ENCODE results near the gene SPTBN2. TPM values are rescaled to one million over a fixed set of nuclear protein-coding genes. Genes with fewer than 3 reads are reported as not detected.

The SPTBN2 gene
- polyA plus RNA-seq, 1 donor from 2014 or later: not detected

DNA sequence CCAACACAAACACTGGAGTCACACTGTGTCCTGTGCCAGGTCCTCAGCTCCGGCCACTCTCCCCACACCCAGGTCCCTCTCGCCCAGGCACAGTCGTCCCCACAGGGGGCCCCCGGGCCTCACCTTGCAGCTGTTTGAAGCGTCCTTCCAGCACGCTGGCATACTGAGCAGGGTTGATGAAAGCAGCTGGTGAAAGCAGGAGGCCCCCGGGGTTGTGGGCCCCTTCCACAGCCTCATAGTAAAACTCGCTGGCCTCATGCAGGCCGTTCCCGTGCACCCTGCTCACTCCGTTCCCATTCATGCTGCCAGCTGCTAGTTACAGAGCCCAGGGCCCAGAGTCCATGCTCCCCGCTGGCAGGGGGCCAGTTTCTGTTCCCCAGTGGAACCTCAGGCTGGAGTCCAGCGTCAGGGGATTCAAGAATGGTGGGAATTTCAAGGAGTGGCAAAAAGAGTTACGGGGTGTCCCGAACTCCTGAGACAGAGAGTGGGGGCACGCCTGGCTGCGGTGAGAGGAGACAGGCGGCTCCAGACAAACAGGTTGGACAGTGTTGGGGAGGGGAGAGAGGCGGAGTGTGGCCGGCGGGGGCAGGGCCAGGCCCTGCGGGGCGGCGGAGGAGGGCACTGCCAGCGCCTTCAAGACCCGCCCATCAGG, 10.6 kb downstream of the SPTBN2 start:
- Mint-ChIP-seq H3K4me3 (peak overlapping the region in 2 of 4 donors; percentile 1 to 37), H3K9me3 (no peaks in the 10 kb centered on the region), H3K27me3 (peaks cover 18% of the 10 kb centered on the region), H3K4me1 (peaks cover 0 to 1% (median 0%) of the 10 kb centered on the region in 3 donors), H3K27ac (no peak overlapping the region), H3K36me3 (peaks cover 3% of the 10 kb centered on the region)

GRCh38 chr11:66717925-66718319, 11.1 kb downstream of the SPTBN2 start:
- Mint-ChIP-seq H3K9me3 (no peaks in the 10 kb centered on the region), H3K4me3 (peak overlapping the region in 1 of 4 donors; percentile 1), H3K36me3 (peaks cover 5% of the 10 kb centered on the region), H3K27me3 (peaks cover 18% of the 10 kb centered on the region), H3K4me1 (peaks cover 0 to 1% (median 0%) of the 10 kb centered on the region in 3 donors), H3K27ac (no peak overlapping the region)

DNA sequence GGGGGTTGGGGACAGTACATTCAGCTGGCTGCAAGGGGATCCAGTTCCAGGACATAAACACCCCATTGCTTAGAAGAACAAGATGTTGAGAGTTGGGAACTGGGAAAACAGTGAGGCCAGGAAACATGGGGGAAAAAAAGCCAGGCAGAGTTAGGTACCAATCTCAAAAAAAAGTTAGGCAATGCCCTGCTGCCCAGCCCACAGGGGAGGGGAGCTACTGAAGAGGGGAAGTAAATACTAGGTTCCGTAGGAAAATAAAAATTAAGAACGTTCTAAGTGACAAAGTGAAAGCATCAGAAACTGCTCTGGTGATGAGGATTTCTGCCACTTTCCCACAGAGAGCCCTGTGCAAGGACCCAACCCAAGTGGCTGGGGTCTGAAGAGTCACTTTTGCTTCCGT, 12.0 kb downstream of the SPTBN2 start:
- no peak overlapping the region for H3K27ac Mint-ChIP-seq

DNA sequence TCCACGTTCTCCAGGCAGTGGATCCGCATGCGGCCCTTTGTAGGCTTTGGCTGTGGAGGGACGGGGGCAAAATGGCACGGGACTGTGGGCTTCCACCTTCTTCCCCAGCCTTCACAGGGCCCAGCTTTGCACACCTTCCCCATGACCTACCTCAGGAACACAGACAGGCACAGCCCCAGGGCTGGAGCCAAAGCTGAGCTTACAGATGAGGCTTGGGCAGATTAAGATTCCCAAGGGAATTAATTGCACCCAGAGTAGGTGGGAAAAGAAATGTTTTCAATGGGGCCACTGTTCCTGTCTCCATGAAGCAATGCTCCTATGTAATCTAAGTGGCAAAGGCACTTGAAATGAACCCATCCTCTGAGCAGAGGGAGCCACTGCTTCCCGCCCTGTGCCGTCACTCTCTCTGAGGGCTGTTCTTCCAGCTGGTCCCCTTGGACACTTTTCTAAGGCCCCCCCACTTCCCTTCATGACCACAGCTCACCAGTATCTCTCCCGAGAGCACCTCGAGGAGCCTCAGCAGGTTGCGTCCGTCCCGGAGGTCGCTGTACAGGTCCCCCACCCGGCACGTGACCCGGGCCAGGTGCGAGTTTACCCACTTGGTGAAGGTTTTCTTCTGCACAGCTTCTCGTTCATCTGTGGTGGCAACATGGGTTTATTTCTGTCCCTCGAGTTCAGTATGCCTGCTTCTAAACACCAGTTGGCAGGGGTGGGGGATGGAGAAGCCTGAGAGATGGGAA, 13.5 kb downstream of the SPTBN2 start:
- Mint-ChIP-seq H3K27me3 (peaks cover 13% of the 10 kb centered on the region), H3K9me3 (no peaks in the 10 kb centered on the region), H3K36me3 (peaks cover 4% of the 10 kb centered on the region), H3K4me3 (no peak overlapping the region), H3K4me1 (no peaks in the 10 kb centered on the region), H3K27ac (no peak overlapping the region)

More for the DNA sequence above, 12.0 kb downstream of the SPTBN2 start:
- Mint-ChIP-seq H3K4me3 (no peak overlapping the region), H3K9me3 (no peaks in the 10 kb centered on the region), H3K36me3 (peaks cover 5% of the 10 kb centered on the region), H3K27me3 (peaks cover 15% of the 10 kb centered on the region), H3K4me1 (peaks cover 0 to under 1% (median 0%) of the 10 kb centered on the region in 3 donors)

- Mint-ChIP-seq H3K4me1 (no peaks in the 10 kb centered on the region), H3K9me3 (no peaks in the 10 kb centered on the region), H3K27me3 (peaks cover 15% of the 10 kb centered on the region), H3K4me3 (no peak overlapping the region), H3K36me3 (peaks cover 4% of the 10 kb centered on the region), H3K27ac (no peak overlapping the region)
These were observed 15.1 kb downstream of the SPTBN2 start for GRCh38 chr11:66713746-66714480.

DNA sequence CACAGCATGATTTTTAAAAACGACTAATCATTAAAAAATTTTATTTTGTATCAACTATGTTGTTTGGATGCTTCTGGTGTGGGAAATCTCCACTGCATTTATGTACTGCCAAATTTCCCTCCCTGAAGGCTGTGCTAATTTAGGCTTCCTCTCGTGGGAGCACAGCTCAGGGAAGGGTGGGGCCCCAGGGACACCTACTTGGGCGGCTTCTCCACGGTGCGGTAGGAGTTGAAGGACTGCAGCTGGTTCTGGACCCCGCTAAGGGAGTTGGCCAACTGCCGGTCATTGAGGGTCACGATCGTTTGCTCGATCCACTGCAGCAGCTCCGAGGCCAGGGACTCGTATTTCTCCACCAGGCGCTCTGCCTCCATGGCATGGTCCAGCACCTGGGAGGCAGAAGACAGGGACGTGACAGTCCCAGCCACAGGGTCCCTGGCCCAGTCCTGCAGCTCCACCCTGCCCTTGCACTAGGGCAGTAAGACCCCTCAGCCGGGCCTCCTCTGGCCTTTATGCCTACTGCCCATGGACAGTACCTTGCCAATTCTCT, 18.6 kb downstream of the SPTBN2 start:
- H3K36me3 Mint-ChIP-seq: peaks cover 5% of the 10 kb centered on the region
- no peaks in the 10 kb centered on the region for H3K4me1 Mint-ChIP-seq
- no peak overlapping the region for H3K4me3 Mint-ChIP-seq
- H3K9me3 Mint-ChIP-seq: no peaks in the 10 kb centered on the region
- H3K27ac Mint-ChIP-seq: no peak overlapping the region
- peaks cover 7% of the 10 kb centered on the region for H3K27me3 Mint-ChIP-seq

GRCh38 chr11:66708701-66709100, 20.3 kb downstream of the SPTBN2 start:
- Mint-ChIP-seq H3K27ac (no peak overlapping the region), H3K4me3 (no peak overlapping the region), H3K9me3 (no peaks in the 10 kb centered on the region), H3K4me1 (no peaks in the 10 kb centered on the region), H3K36me3 (peaks cover 5% of the 10 kb centered on the region), H3K27me3 (peaks cover 2% of the 10 kb centered on the region)

- Mint-ChIP-seq H3K36me3 (peaks cover 3% of the 10 kb centered on the region), H3K4me3 (no peak overlapping the region)
These were observed 20.9 kb downstream of the SPTBN2 start for GRCh38 chr11:66708094-66708493.

DNA sequence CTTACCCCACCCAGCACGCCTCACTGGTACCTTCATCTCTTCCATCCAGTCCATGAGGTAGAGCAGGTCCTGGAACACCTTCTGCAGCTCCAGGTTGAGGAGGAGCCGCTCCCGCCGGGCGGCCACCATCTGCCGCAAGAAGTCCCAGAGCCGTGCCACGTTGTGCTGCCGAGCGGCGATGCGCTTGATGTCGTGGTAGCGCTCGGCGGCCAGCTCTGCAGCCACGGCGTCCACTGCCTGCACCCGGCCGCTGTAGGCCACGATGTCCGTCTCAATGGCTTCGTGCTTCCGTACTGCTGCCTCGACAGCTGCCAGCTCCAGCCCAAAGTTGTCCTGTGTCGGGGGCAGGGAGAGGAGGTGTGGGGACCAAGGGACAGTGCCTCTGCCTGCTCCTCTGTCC, 21.5 kb downstream of the SPTBN2 start:
- peaks cover 3% of the 10 kb centered on the region for H3K36me3 Mint-ChIP-seq
- H3K27me3 Mint-ChIP-seq: peaks cover 2% of the 10 kb centered on the region

More at GRCh38 chr11:66708094-66708493, 20.9 kb downstream of the SPTBN2 start:
- H3K27ac Mint-ChIP-seq: no peak overlapping the region
- peaks cover 2% of the 10 kb centered on the region for H3K27me3 Mint-ChIP-seq
- H3K9me3 Mint-ChIP-seq: no peaks in the 10 kb centered on the region
- no peaks in the 10 kb centered on the region for H3K4me1 Mint-ChIP-seq

DNA sequence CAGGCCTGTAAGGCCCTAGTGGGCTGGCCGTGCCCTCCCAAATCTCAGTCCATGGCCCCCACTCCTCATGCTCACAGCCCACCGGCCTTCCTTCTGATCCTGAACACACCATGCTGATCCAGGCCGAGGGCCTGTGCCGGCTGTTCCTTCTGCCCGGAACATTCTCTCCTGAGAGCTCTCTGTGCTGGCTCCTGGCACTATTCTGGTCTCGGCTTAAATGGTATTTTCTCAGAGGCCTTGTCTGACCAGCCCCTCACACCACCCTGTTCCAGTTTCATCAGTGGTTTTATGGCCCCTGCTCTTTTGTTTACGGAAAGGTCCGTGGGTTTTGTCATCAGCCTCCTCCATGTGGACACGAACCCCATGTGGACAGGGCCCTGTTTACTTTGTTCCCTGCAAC, 22.0 kb downstream of the SPTBN2 start:
- no peak overlapping the region for H3K4me3 Mint-ChIP-seq
- H3K27ac Mint-ChIP-seq: no peak overlapping the region
- no peaks in the 10 kb centered on the region for H3K4me1 Mint-ChIP-seq
- H3K9me3 Mint-ChIP-seq: no peaks in the 10 kb centered on the region
- H3K36me3 Mint-ChIP-seq: peaks cover 3% of the 10 kb centered on the region
- H3K27me3 Mint-ChIP-seq: peaks cover 2% of the 10 kb centered on the region

More for the DNA sequence above, 21.5 kb downstream of the SPTBN2 start:
- Mint-ChIP-seq H3K27ac (no peak overlapping the region), H3K4me3 (no peak overlapping the region), H3K9me3 (no peaks in the 10 kb centered on the region), H3K4me1 (no peaks in the 10 kb centered on the region)

- Mint-ChIP-seq H3K4me1 (no peaks in the 10 kb centered on the region), H3K27me3 (peaks cover 2% of the 10 kb centered on the region), H3K27ac (no peak overlapping the region), H3K4me3 (no peak overlapping the region), H3K9me3 (no peaks in the 10 kb centered on the region), H3K36me3 (peaks cover 3% of the 10 kb centered on the region)
These were observed 23.3 kb downstream of the SPTBN2 start for GRCh38 chr11:66705587-66706335.

GRCh38 chr11:66704659-66705360, 24.2 kb downstream of the SPTBN2 start:
- H3K4me3 Mint-ChIP-seq: no peak overlapping the region
- peaks cover 0 to 2% (median 0%) of the 10 kb centered on the region in 3 donors for H3K9me3 Mint-ChIP-seq
- H3K27me3 Mint-ChIP-seq: peaks cover 2% of the 10 kb centered on the region
- H3K36me3 Mint-ChIP-seq: peaks cover 3% of the 10 kb centered on the region
- H3K4me1 Mint-ChIP-seq: no peaks in the 10 kb centered on the region
- H3K27ac Mint-ChIP-seq: no peak overlapping the region

- H3K36me3 Mint-ChIP-seq: peaks cover 2% of the 10 kb centered on the region
- no peaks in the 10 kb centered on the region for H3K27me3 Mint-ChIP-seq
- no peak overlapping the region for H3K27ac Mint-ChIP-seq
These were observed 27.4 kb downstream of the SPTBN2 start for GRCh38 chr11:66701432-66702240.

More at GRCh38 chr11:66701432-66702240, 27.4 kb downstream of the SPTBN2 start:
- Mint-ChIP-seq H3K9me3 (peaks cover 0 to 2% (median 0%) of the 10 kb centered on the region in 3 donors), H3K4me1 (no peaks in the 10 kb centered on the region), H3K4me3 (no peak overlapping the region)
